Tibial nerve (tissue), 4 donors: ENCODE measurements around the gene TCF7. TPM values are rescaled to one million over a fixed set of nuclear protein-coding genes. Genes with fewer than 3 reads are reported as not detected.
A peak's percentile ranks its signal among the peaks of the same experiment; 100 is the strongest.

Experiments used
- DNase-seq, 2 donors: peaks; one replicate each; pipeline ENCODE4 v3.0.0-alpha.2; 2019; ENCODE audit warnings: low spot score in 2 of 2
- H3K27ac ChIP-seq, 4 donors: fragments of 200-600 bp; sonication (generic) in 3 of 4; one replicate each; pipeline ENCODE4 v1.5.1; 2017 to 2019; ENCODE audit warnings: mild to moderate bottlenecking in 1 of 4
- H3K27me3 ChIP-seq, 2 donors: fragments of 200-600 bp; sonication (generic) in 1 of 2; one replicate each; pipeline versions ENCODE4 v1.5.1 to v1.6.0; 2017 to 2019
- H3K36me3 ChIP-seq, 3 donors: fragments of 200-600 bp; sonication (generic); one replicate each; pipeline ENCODE4 v1.5.1; 2018 to 2019
- H3K4me1 ChIP-seq, 4 donors: fragments of 200-600 bp; sonication (generic) in 3 of 4; one replicate each; pipeline ENCODE4 v1.5.1; 2017 to 2019
- H3K4me3 ChIP-seq, 4 donors: fragments of 200-600 bp; sonication (generic) in 3 of 4; one replicate each; pipeline ENCODE4 v1.5.1; 2017 to 2019; ENCODE audit warnings: mild to moderate bottlenecking in 1 of 4, moderate library complexity in 1 of 4
- H3K9me3 ChIP-seq, 4 donors: fragments of 200-600 bp; sonication (generic) in 3 of 4; one replicate each; pipeline ENCODE4 v1.5.1; 2017 to 2019
- CTCF ChIP-seq, 5 experiments: fragments of 200-600 bp in 3 of 5; fragments of 450-650 bp in 2 of 5; sonication (generic) in 3 of 5; IDR thresholded peaks; one replicate each; pipeline ENCODE4 v1.5.1; 2016 to 2019; ENCODE audit warnings: antibody characterized with exemption in 5 of 5, mild to moderate bottlenecking in 3 of 5, moderate library complexity in 2 of 5
- EP300 ChIP-seq, 2 donors: sonication (generic); formaldehyde crosslinking; IDR thresholded peaks; one replicate each; pipeline ENCODE4 v1.6.1; 2017; ENCODE audit warnings: antibody characterized with exemption in 2 of 2, mild to moderate bottlenecking in 1 of 2
- POLR2A ChIP-seq, 2 donors: fragments of 450-650 bp; IDR thresholded peaks; one replicate each; pipeline ENCODE4 v1.6.1; 2017; ENCODE audit warnings: antibody characterized with exemption in 2 of 2, mild to moderate bottlenecking in 2 of 2, moderate library complexity in 2 of 2
- WGBS, 2 donors: methylation state at CpG; one replicate each; pipeline ENCODE4 v1.1.5; 2018; 5-methylcytosine and 5-hydroxymethylcytosine counted together
- total RNA-seq, 4 donors: library from RNA; depleted of rRNA; stranded (reverse); fragments of >200 nt; gene quantifications; one replicate each; pipeline ENCODE4 v1.1.0, GENCODE V29; 2016

Gene TCF7
- total RNA-seq, 4 donors from 2014 or later = 2.5 to 13.2 (median 6.6) TPM

DNA sequence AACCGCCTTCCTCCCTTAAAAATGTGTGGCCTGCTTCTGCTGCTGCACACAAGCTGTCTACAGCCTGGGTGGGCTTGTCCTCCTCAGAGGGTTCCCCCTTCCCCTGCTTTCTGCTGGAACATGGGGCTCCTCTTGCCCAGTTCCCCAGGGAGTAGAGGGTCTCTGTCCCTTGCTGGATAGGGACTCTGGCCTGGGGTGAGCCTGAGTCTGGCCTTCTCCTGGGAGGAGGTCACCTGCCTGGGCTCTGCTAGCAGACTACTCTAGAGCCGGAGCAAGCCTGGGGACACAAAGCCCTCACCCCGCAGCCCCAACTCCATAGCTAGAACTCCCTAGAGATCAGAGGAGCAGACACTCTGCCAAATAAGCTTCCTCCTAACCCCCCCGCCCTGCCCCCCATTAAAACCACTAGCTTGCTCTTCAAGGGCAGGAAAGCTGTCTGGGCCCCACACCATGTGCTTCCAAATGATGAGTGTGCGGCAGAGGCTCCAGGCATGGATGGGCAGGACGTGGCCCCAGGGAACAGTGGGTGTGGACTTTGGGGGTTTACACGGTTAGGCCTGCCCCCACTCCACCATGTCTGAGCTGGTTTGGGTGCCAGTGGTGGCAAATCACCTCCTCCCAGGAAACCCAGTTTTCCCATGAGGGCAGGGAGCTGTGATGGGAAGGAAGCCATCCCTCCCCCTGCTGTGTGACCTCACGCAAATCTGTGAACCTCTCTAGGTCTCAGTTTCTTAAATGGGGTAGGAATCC lies 10.0 kb downstream of the TCF7 start:
- TF ChIP-seq EP300 (IDR thresholded peaks at IDR 0.05) = no peak
- TF ChIP-seq CTCF (IDR thresholded peaks at IDR 0.05) = no peak
- TF ChIP-seq POLR2A (IDR thresholded peaks at IDR 0.05) = no peak
- peaks cover 0 to 14% (median 0%) of the 10 kb centered on the region in 3 donors for H3K36me3 ChIP-seq
- 77 to 93% methylated on average over 6 to 8 of the region's 8 CpGs for WGBS, 2 donors
- no peak overlapping the region for H3K4me3 ChIP-seq
- H3K4me1 ChIP-seq = peaks cover 0 to 61% (median 54%) of the 10 kb centered on the region in 4 donors
- no peak for DNase-seq
- no peaks in the 10 kb centered on the region for H3K9me3 ChIP-seq
- peak overlapping the region in 3 of 4 donors; percentile 78 to 95 (median 85) for H3K27ac ChIP-seq
- H3K27me3 ChIP-seq = no peaks in the 10 kb centered on the region

- peak; percentile 49 to 57 for DNase-seq
- Histone ChIP-seq H3K9me3 (no peaks in the 10 kb centered on the region), H3K27ac (peak overlapping the region; percentile 40 to 95 (median 82)), H3K4me3 (no peak overlapping the region), H3K27me3 (no peaks in the 10 kb centered on the region), H3K36me3 (peaks cover 0 to 20% (median 0%) of the 10 kb centered on the region in 3 donors), H3K4me1 (peaks cover 0 to 70% (median 58%) of the 10 kb centered on the region in 4 donors)
- TF ChIP-seq CTCF (IDR thresholded peaks at IDR 0.05) = no peak
- no peak for TF ChIP-seq POLR2A (IDR thresholded peaks at IDR 0.05)
- TF ChIP-seq EP300 (IDR thresholded peaks at IDR 0.05) = no peak
- WGBS, 2 donors = 10 to 11% methylated on average over 11 to 14 of the region's 14 CpGs
Measured at GRCh38 chr5:134125039-134126015, 10.8 kb downstream of the TCF7 start.

DNA sequence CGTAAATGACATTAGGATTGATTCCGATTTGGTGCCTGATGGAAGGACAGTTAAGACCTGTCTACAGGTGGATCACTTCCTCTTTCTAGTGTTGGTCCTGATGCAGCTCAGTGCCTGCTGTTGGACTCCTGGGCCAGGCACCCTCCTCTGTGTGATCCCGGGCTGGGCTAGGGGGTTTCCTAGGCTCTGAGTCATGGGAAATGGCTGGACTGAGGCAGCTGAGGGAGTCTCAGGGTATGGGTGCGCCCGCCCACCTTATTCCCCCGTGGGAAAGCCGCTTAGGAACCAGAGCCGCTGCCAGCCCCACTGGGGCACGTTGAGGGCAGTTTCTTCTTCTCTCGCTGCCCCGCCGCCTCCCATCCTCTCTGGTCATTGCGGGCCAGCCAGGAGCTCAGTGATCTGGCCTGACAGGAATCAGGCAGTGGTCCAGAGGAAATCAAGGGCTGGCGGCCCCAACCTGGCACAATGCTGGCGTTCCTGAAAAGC lies 12.9 kb downstream of the TCF7 start:
- H3K27me3 ChIP-seq = no peaks in the 10 kb centered on the region
- no peak for TF ChIP-seq EP300 (IDR thresholded peaks at IDR 0.05)
- no peak for TF ChIP-seq POLR2A (IDR thresholded peaks at IDR 0.05)
- TF ChIP-seq CTCF (IDR thresholded peaks at IDR 0.05) = no peak
- H3K4me3 ChIP-seq = no peak overlapping the region
- no peak for DNase-seq
- 60 to 71% methylated on average over 13 to 15 of the region's 15 CpGs for WGBS, 2 donors
- H3K9me3 ChIP-seq = no peaks in the 10 kb centered on the region
- peak overlapping the region in 3 of 4 donors; percentile 43 to 85 (median 70) for H3K27ac ChIP-seq
- peaks cover 0 to 82% (median 66%) of the 10 kb centered on the region in 4 donors for H3K4me1 ChIP-seq
- peaks cover 0 to 28% (median 0%) of the 10 kb centered on the region in 3 donors for H3K36me3 ChIP-seq

DNA sequence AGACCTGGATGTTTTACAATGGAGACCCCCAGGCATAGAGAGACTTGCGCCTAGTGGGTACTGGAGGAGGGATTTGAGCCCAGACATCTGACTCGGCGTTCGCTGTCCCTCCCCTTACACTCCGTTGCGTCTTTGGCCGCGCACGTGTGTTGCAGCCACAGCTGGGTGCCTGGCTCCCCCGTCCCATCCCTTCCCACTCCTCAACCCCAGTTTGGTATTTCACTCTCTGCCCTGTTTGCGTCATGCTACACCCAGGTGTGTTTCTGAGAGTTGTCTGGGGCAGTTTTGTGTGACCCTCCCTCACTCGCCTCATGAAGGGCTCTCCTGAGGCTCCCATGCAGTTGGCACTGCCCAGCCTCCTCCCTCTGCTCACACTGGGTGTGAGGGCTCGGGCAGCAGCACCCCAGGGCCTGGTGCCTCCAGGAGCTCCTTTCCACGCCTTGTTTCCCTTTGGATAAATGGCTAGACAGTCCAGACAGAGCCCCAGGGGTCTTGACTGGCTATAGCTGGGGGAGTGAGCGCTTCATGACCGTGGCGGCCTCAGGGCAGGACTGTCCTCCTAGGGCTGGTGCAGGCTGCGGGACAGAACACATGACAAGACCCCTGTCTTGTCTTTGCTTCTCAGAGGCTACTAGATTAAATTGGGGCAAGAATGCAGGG lies 13.6 kb downstream of the TCF7 start:
- no peak for DNase-seq
- no peak for TF ChIP-seq POLR2A (IDR thresholded peaks at IDR 0.05)
- no peak for TF ChIP-seq EP300 (IDR thresholded peaks at IDR 0.05)
- TF ChIP-seq CTCF (IDR thresholded peaks at IDR 0.05) = no peak
- peaks cover 0 to 28% (median 0%) of the 10 kb centered on the region in 3 donors for H3K36me3 ChIP-seq
- peak overlapping the region in 3 of 4 donors; percentile 43 to 85 (median 70) for H3K27ac ChIP-seq
- no peaks in the 10 kb centered on the region for H3K27me3 ChIP-seq
- peaks cover 0 to 83% (median 65%) of the 10 kb centered on the region in 4 donors for H3K4me1 ChIP-seq
- WGBS, 2 donors = 92% methylated on average over 18 of the region's 18 CpGs
- H3K4me3 ChIP-seq = no peak overlapping the region
- no peaks in the 10 kb centered on the region for H3K9me3 ChIP-seq
